ENCODE results near the gene THSD7A. TPM values are rescaled to one million over a fixed set of nuclear protein-coding genes. Genes with fewer than 3 reads are reported as not detected.

The THSD7A gene
- total and polyA plus RNA-seq, 2 of the 8 experiments (the other 6 are each of a cell fraction or from before 2014, with no cell fraction given) = 0.44 to 1.2 TPM

- TF ChIP-seq, protein P1, sequence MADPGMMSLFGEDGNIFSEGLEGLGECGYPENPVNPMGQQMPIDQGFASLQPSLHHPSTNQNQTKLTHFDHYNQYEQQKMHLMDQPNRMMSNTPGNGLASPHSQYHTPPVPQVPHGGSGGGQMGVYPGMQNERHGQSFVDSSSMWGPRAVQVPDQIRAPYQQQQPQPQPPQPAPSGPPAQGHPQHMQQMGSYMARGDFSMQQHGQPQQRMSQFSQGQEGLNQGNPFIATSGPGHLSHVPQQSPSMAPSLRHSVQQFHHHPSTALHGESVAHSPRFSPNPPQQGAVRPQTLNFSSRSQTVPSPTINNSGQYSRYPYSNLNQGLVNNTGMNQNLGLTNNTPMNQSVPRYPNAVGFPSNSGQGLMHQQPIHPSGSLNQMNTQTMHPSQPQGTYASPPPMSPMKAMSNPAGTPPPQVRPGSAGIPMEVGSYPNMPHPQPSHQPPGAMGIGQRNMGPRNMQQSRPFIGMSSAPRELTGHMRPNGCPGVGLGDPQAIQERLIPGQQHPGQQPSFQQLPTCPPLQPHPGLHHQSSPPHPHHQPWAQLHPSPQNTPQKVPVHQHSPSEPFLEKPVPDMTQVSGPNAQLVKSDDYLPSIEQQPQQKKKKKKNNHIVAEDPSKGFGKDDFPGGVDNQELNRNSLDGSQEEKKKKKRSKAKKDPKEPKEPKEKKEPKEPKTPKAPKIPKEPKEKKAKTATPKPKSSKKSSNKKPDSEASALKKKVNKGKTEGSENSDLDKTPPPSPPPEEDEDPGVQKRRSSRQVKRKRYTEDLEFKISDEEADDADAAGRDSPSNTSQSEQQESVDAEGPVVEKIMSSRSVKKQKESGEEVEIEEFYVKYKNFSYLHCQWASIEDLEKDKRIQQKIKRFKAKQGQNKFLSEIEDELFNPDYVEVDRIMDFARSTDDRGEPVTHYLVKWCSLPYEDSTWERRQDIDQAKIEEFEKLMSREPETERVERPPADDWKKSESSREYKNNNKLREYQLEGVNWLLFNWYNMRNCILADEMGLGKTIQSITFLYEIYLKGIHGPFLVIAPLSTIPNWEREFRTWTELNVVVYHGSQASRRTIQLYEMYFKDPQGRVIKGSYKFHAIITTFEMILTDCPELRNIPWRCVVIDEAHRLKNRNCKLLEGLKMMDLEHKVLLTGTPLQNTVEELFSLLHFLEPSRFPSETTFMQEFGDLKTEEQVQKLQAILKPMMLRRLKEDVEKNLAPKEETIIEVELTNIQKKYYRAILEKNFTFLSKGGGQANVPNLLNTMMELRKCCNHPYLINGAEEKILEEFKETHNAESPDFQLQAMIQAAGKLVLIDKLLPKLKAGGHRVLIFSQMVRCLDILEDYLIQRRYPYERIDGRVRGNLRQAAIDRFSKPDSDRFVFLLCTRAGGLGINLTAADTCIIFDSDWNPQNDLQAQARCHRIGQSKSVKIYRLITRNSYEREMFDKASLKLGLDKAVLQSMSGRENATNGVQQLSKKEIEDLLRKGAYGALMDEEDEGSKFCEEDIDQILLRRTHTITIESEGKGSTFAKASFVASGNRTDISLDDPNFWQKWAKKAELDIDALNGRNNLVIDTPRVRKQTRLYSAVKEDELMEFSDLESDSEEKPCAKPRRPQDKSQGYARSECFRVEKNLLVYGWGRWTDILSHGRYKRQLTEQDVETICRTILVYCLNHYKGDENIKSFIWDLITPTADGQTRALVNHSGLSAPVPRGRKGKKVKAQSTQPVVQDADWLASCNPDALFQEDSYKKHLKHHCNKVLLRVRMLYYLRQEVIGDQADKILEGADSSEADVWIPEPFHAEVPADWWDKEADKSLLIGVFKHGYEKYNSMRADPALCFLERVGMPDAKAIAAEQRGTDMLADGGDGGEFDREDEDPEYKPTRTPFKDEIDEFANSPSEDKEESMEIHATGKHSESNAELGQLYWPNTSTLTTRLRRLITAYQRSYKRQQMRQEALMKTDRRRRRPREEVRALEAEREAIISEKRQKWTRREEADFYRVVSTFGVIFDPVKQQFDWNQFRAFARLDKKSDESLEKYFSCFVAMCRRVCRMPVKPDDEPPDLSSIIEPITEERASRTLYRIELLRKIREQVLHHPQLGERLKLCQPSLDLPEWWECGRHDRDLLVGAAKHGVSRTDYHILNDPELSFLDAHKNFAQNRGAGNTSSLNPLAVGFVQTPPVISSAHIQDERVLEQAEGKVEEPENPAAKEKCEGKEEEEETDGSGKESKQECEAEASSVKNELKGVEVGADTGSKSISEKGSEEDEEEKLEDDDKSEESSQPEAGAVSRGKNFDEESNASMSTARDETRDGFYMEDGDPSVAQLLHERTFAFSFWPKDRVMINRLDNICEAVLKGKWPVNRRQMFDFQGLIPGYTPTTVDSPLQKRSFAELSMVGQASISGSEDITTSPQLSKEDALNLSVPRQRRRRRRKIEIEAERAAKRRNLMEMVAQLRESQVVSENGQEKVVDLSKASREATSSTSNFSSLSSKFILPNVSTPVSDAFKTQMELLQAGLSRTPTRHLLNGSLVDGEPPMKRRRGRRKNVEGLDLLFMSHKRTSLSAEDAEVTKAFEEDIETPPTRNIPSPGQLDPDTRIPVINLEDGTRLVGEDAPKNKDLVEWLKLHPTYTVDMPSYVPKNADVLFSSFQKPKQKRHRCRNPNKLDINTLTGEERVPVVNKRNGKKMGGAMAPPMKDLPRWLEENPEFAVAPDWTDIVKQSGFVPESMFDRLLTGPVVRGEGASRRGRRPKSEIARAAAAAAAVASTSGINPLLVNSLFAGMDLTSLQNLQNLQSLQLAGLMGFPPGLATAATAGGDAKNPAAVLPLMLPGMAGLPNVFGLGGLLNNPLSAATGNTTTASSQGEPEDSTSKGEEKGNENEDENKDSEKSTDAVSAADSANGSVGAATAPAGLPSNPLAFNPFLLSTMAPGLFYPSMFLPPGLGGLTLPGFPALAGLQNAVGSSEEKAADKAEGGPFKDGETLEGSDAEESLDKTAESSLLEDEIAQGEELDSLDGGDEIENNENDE (IDR thresholded peaks at IDR 0.05; ENCODE audit: insufficient replicate concordance, low read length) = no peak
Measured at GRCh38 chr7:11507929-11508328, 324.1 kb downstream of the THSD7A start (continued).

Measured in H1 (cell line).